ENCODE data around the gene TCN1. TPM values are rescaled to one million over a fixed set of nuclear protein-coding genes. Genes with fewer than 3 reads are reported as not detected.

Gene TCN1
- total and polyA plus RNA-seq, 4 donors, result 0.08 to 4.7 (median 0.17) TPM; not detected in 1

DNA sequence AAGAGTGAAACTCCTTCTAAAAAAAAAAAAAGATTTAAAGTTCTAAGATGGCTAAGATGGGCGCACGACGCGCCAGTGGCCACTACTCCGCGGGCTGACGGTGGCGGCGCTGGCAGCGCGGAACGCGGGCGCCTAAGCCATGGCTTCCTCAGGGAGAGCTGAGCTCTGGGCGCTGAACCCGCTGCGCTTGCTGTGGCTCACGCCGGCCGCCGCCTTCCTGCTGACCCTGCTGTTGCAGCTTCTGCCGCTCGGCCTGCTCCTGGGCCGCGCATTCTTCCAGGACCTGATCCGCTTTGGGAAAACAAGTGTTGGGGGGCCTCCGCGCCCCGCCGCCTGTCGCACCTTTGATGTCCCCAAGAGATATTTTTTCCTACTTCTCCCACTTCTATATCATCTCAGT, 31.8 kb upstream of the TCN1 start:
- H3K27me3 ChIP-seq (ENCODE audit: control insufficient read depth in 4 of 4, insufficient read depth in 4 of 4, low read length in 3 of 4), result no peaks in the 10 kb centered on the region
- no peaks in the 10 kb centered on the region for H3K4me1 ChIP-seq (ENCODE audit: control insufficient read depth in 4 of 4, insufficient read depth in 4 of 4, low read length in 3 of 4)
- H3K9me3 ChIP-seq (ENCODE audit: control insufficient read depth in 4 of 4, low read length in 3 of 4), result peaks cover 0 to 7% (median 0%) of the 10 kb centered on the region in 4 donors
- H3K4me3 ChIP-seq (ENCODE audit: low read depth in 1 of 3, low read length in 3 of 3), result no peak overlapping the region
- no peak for DNase-seq (ENCODE audit: low spot score)
- TF ChIP-seq, protein P1, sequence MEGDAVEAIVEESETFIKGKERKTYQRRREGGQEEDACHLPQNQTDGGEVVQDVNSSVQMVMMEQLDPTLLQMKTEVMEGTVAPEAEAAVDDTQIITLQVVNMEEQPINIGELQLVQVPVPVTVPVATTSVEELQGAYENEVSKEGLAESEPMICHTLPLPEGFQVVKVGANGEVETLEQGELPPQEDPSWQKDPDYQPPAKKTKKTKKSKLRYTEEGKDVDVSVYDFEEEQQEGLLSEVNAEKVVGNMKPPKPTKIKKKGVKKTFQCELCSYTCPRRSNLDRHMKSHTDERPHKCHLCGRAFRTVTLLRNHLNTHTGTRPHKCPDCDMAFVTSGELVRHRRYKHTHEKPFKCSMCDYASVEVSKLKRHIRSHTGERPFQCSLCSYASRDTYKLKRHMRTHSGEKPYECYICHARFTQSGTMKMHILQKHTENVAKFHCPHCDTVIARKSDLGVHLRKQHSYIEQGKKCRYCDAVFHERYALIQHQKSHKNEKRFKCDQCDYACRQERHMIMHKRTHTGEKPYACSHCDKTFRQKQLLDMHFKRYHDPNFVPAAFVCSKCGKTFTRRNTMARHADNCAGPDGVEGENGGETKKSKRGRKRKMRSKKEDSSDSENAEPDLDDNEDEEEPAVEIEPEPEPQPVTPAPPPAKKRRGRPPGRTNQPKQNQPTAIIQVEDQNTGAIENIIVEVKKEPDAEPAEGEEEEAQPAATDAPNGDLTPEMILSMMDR (IDR thresholded peaks at IDR 0.05; ENCODE audit: low read depth, low read length, missing input control), result no peak
- TF ChIP-seq JUND (IDR thresholded peaks at IDR 0.05), result no peak
- no peak for TF ChIP-seq FOXA1 (IDR thresholded peaks at IDR 0.05)
- TF ChIP-seq HNF4G (IDR thresholded peaks at IDR 0.05), result no peak
- TF ChIP-seq, protein P2, sequence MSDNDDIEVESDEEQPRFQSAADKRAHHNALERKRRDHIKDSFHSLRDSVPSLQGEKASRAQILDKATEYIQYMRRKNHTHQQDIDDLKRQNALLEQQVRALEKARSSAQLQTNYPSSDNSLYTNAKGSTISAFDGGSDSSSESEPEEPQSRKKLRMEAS (IDR thresholded peaks at IDR 0.05), result no peak
- no peak for TF ChIP-seq EGR1 (IDR thresholded peaks at IDR 0.05; ENCODE audit: low read depth in 2 of 2)
- TF ChIP-seq YY1 (IDR thresholded peaks at IDR 0.05), result no peak
- no peak for TF ChIP-seq NR2F2 (IDR thresholded peaks at IDR 0.05)
- no peak for TF ChIP-seq SP1 (IDR thresholded peaks at IDR 0.05)
- no peak overlapping the region for H3K27ac ChIP-seq (ENCODE audit: low read depth in 1 of 2, low read length in 2 of 2)
- H3K36me3 ChIP-seq (ENCODE audit: control insufficient read depth in 4 of 4, insufficient read depth in 3 of 4, low read depth in 1 of 4, low read length in 3 of 4), result no peaks in the 10 kb centered on the region
- 95% methylated on average over 31 of the region's 31 CpGs for WGBS
- H3K9ac ChIP-seq (ENCODE audit: low read depth in 1 of 2, low read length in 2 of 2), result no peak overlapping the region

GRCh38 chr11:59894616-59895015, 28.3 kb upstream of the TCN1 start:
- TF ChIP-seq NR2F2 (IDR thresholded peaks at IDR 0.05) (no peak), REST (IDR thresholded peaks at IDR 0.05) (no peak), HNF4A (conservative IDR thresholded peaks at IDR 0.05) (no peak), JUND (IDR thresholded peaks at IDR 0.05) (no peak), RXRA (IDR thresholded peaks at IDR 0.05) (no peak), FOXA2 (IDR thresholded peaks at IDR 0.05) (no peak), EGR1 (IDR thresholded peaks at IDR 0.05; ENCODE audit: low read depth in 2 of 2) (no peak), TAF1 (conservative IDR thresholded peaks at IDR 0.05) (no peak)
- TF ChIP-seq, protein P2 (IDR thresholded peaks at IDR 0.05), result no peak
- TF ChIP-seq, protein P1 (IDR thresholded peaks at IDR 0.05; ENCODE audit: low read depth, low read length, missing input control), result no peak
- TF ChIP-seq, protein P3, sequence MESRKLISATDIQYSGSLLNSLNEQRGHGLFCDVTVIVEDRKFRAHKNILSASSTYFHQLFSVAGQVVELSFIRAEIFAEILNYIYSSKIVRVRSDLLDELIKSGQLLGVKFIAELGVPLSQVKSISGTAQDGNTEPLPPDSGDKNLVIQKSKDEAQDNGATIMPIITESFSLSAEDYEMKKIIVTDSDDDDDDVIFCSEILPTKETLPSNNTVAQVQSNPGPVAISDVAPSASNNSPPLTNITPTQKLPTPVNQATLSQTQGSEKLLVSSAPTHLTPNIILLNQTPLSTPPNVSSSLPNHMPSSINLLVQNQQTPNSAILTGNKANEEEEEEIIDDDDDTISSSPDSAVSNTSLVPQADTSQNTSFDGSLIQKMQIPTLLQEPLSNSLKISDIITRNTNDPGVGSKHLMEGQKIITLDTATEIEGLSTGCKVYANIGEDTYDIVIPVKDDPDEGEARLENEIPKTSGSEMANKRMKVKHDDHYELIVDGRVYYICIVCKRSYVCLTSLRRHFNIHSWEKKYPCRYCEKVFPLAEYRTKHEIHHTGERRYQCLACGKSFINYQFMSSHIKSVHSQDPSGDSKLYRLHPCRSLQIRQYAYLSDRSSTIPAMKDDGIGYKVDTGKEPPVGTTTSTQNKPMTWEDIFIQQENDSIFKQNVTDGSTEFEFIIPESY (IDR thresholded peaks at IDR 0.05), result no peak
- Histone ChIP-seq H3K27me3 (ENCODE audit: control insufficient read depth in 4 of 4, insufficient read depth in 4 of 4, low read length in 3 of 4) (peaks cover 0 to 3% (median 0%) of the 10 kb centered on the region in 4 donors), H3K4me3 (ENCODE audit: low read depth in 1 of 3, low read length in 3 of 3) (no peak overlapping the region), H3K36me3 (ENCODE audit: control insufficient read depth in 4 of 4, insufficient read depth in 3 of 4, low read depth in 1 of 4, low read length in 3 of 4) (no peaks in the 10 kb centered on the region), H3K27ac (ENCODE audit: low read depth in 1 of 2, low read length in 2 of 2) (no peak overlapping the region), H3K4me1 (ENCODE audit: control insufficient read depth in 4 of 4, insufficient read depth in 4 of 4, low read length in 3 of 4) (no peaks in the 10 kb centered on the region), H3K9me3 (ENCODE audit: control insufficient read depth in 4 of 4, low read length in 3 of 4) (peaks cover 0 to 6% (median under 1%) of the 10 kb centered on the region in 4 donors), H3K9ac (ENCODE audit: low read depth in 1 of 2, low read length in 2 of 2) (no peak overlapping the region)
- WGBS, result 97% methylated on average over 1 of the region's 1 CpG
- DNase-seq (ENCODE audit: low spot score), result no peak
